ENCODE data around the gene NDEL1.

NDEL1 gene

DNA sequence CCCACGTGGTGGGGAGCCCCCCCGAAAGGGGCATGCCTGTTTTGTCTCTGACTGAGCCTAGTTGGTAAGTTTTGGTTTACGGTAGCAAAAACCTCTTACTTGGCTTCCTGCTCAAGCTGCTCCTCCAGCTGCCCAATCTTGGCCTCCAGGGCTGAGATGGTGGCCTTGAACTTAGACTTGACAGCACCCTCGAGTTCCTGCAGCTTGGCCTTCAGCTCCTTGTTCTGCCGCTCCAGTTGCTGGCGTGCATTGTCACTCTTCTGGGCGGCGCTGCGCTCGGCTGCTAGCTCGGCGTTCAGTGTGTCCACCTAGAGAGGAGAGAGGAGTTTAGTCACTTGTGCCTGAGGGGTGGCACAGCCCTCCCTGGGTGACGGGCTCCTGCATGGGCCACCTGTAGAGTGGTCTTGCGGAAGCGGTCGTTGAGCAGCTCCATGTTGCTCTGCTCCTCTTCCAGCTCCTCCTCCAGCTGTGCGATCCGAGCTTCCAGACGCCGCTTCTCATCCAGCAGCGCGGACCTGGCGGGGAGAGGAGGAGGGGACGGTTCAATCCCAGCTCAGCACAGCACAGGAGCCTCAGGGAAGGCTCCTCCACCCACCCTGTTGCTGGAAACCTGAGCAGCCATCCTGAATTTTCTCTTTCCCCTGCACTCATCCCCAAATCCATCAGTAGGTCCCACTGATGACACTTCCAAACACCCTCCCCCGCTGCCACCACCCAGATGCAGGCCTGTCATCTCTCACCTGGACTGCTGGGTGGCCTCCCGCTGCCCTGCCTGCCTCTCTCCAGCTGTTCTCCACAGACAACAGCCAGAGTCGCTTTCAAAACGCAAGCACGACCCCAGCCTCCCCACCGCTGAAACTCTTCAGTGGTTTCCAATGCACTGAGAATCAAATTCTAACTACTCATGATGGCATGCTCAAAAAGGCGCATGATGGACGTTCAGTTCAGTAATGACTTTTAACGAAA is 44.6 kb downstream of the NDEL1 start:
- no peak for DNase-seq (ENCODE audit: low read depth)
- no peak overlapping the region for H3K4me3 ChIP-seq (replicated peaks; ENCODE audit: low read depth, low read length)
- TF ChIP-seq, protein P1, sequence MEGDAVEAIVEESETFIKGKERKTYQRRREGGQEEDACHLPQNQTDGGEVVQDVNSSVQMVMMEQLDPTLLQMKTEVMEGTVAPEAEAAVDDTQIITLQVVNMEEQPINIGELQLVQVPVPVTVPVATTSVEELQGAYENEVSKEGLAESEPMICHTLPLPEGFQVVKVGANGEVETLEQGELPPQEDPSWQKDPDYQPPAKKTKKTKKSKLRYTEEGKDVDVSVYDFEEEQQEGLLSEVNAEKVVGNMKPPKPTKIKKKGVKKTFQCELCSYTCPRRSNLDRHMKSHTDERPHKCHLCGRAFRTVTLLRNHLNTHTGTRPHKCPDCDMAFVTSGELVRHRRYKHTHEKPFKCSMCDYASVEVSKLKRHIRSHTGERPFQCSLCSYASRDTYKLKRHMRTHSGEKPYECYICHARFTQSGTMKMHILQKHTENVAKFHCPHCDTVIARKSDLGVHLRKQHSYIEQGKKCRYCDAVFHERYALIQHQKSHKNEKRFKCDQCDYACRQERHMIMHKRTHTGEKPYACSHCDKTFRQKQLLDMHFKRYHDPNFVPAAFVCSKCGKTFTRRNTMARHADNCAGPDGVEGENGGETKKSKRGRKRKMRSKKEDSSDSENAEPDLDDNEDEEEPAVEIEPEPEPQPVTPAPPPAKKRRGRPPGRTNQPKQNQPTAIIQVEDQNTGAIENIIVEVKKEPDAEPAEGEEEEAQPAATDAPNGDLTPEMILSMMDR (IDR thresholded peaks at IDR 0.05; ENCODE audit: low read length, missing control alignments) = no peak

DNA sequence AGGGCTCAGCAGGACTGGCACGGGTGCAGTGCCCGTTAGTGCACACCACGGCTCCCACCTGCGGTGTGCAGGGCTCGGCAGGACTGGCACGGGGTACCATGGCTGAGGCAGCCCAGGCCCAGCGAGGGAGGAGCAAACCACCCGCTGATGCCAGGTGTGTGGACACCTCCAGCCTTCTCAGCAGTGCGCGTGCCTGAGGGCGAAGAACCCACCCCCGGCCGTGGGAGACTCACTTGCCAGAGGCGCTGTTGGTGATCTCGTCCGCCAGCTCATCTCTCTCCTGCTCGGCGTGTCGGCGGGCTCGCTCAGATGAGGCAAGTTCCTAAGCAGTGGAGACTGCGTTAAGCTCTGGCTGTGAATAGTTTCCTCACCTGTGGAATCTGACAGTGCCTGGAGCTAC is 45.4 kb downstream of the NDEL1 start:
- DNase-seq (ENCODE audit: low read depth) = no peak
- TF ChIP-seq, protein P1 (IDR thresholded peaks at IDR 0.05; ENCODE audit: low read length, missing control alignments) = no peak
- no peak overlapping the region for H3K4me3 ChIP-seq (replicated peaks; ENCODE audit: low read depth, low read length)

DNA sequence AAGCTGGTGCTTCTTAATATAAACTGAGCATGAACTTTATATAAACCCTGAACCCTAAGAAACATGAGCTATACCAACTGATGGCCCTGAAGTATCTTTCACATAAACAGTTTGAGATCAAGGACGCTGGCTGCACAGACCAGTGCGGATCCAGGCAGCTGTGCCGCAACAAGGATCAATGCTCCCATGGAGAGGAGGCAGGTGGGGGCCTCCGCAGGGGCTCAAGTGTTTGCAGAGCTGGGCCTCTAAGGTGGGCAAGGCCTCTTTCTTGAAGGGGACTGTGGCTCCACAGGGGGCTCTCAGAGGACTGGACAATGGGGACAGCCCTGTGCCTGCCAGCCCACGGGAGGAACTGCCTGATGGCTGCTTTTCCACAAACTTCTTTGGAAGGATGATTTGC is 46.0 kb downstream of the NDEL1 start:
- DNase-seq (ENCODE audit: low read depth) = no peak
- H3K4me3 ChIP-seq (replicated peaks; ENCODE audit: low read depth, low read length) = no peak overlapping the region
- TF ChIP-seq, protein P1 (IDR thresholded peaks at IDR 0.05; ENCODE audit: low read length, missing control alignments) = no peak

DNA sequence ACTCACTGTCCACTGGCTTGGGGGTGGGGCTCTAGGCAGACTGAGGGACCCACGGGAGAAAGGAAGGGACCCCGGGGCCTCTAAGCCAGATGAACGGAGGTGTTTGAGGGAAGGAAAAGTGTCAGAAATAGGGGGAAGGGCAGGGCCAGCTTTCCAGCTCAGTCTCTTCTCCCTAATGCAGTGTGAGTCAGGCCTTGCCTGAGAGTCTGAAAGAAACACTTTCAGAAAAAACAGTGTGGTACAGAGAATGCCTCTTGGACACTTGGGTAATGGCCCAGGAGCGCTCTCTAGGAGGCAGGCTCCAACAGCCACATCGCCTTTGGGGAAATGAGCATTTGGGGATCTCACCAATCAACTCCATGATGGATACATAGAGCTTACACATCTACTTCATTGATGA is 46.9 kb downstream of the NDEL1 start:
- no peak for DNase-seq (ENCODE audit: low read depth)
- TF ChIP-seq, protein P1 (IDR thresholded peaks at IDR 0.05; ENCODE audit: low read length, missing control alignments) = no peak
- H3K4me3 ChIP-seq (replicated peaks; ENCODE audit: low read depth, low read length) = no peak overlapping the region

DNA sequence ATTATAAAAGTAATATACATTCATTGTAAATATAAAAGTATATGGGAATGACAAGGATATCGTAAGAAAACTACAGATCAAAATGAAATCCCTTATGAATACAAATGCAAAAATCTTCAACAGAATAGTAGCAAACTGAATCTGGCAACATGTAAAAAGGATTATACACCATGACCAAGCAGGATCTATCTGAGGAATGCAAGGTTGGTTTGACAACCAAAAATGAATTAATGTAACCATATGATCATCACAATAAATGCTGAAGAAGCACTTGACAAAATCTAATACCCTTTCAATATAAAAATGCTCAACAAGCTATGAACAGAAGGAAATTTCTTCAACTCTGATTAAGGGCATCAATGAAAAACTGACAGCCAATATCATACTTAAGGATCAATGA is 48.8 kb downstream of the NDEL1 start:
- no peak overlapping the region for H3K4me3 ChIP-seq (replicated peaks; ENCODE audit: low read depth, low read length)
- TF ChIP-seq, protein P1 (IDR thresholded peaks at IDR 0.05; ENCODE audit: low read length, missing control alignments) = no peak

DNA sequence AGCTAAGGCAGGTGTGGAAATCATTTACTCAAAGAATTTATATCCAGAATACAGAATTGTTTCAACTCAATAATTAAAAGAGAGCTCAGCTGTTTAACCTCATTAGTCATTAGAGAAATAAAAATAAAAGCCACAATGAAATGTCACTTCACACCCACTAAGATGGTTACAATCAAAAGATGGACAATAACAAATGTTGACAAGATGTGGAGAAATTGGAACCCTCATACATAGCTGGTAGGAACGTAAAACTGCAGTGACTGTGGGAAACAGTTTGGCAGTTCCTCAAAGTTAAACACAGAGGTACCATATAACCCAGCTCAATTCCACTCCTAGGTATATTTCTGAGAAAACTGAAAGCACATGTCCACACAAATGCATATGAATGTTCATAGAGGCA is 49.8 kb downstream of the NDEL1 start:
- H3K4me3 ChIP-seq (replicated peaks; ENCODE audit: low read depth, low read length) = no peak overlapping the region
- DNase-seq (ENCODE audit: low read depth) = no peak
- TF ChIP-seq, protein P1 (IDR thresholded peaks at IDR 0.05; ENCODE audit: low read length, missing control alignments) = no peak

More for the DNA sequence above, 48.8 kb downstream of the NDEL1 start:
- DNase-seq (ENCODE audit: low read depth) = no peak

Data from fibroblast of pulmonary artery (primary cell).